ENCODE measurements around the gene HIPK2.

GRCh38 chr7:139750459-139751095, 27.2 kb downstream of the HIPK2 start:
- no peak for TF ChIP-seq CREB5 (CRISPR knock-in tag; IDR thresholded peaks at IDR 0.05; ENCODE audit: low read depth)
- TF ChIP-seq ZFP30 (CRISPR knock-in tag; IDR thresholded peaks at IDR 0.05) = no peak
- TF ChIP-seq OSR1 (CRISPR knock-in tag; IDR thresholded peaks at IDR 0.05) = no peak
- no peak for TF ChIP-seq CSRNP3 (CRISPR knock-in tag; IDR thresholded peaks at IDR 0.05)
- TF ChIP-seq, protein P1, sequence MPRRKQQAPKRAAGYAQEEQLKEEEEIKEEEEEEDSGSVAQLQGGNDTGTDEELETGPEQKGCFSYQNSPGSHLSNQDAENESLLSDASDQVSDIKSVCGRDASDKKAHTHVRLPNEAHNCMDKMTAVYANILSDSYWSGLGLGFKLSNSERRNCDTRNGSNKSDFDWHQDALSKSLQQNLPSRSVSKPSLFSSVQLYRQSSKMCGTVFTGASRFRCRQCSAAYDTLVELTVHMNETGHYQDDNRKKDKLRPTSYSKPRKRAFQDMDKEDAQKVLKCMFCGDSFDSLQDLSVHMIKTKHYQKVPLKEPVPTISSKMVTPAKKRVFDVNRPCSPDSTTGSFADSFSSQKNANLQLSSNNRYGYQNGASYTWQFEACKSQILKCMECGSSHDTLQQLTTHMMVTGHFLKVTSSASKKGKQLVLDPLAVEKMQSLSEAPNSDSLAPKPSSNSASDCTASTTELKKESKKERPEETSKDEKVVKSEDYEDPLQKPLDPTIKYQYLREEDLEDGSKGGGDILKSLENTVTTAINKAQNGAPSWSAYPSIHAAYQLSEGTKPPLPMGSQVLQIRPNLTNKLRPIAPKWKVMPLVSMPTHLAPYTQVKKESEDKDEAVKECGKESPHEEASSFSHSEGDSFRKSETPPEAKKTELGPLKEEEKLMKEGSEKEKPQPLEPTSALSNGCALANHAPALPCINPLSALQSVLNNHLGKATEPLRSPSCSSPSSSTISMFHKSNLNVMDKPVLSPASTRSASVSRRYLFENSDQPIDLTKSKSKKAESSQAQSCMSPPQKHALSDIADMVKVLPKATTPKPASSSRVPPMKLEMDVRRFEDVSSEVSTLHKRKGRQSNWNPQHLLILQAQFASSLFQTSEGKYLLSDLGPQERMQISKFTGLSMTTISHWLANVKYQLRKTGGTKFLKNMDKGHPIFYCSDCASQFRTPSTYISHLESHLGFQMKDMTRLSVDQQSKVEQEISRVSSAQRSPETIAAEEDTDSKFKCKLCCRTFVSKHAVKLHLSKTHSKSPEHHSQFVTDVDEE (CRISPR knock-in tag; IDR thresholded peaks at IDR 0.05) = no peak
- TF ChIP-seq ISL1 (CRISPR knock-in tag; IDR thresholded peaks at IDR 0.05) = no peak
- TF ChIP-seq RARB (CRISPR knock-in tag; IDR thresholded peaks at IDR 0.05) = no peak
- TF ChIP-seq PATZ1 (CRISPR knock-in tag; IDR thresholded peaks at IDR 0.05; ENCODE audit: borderline replicate concordance) = no peak
